SIG-M5 (cell line): ENCODE data around the gene SCN4A.

Experiments
- DNase-seq: peaks from one replicate; lab custom pipeline; 2025; lab: John Stamatoyannopoulos, UW

Gene SCN4A

DNA sequence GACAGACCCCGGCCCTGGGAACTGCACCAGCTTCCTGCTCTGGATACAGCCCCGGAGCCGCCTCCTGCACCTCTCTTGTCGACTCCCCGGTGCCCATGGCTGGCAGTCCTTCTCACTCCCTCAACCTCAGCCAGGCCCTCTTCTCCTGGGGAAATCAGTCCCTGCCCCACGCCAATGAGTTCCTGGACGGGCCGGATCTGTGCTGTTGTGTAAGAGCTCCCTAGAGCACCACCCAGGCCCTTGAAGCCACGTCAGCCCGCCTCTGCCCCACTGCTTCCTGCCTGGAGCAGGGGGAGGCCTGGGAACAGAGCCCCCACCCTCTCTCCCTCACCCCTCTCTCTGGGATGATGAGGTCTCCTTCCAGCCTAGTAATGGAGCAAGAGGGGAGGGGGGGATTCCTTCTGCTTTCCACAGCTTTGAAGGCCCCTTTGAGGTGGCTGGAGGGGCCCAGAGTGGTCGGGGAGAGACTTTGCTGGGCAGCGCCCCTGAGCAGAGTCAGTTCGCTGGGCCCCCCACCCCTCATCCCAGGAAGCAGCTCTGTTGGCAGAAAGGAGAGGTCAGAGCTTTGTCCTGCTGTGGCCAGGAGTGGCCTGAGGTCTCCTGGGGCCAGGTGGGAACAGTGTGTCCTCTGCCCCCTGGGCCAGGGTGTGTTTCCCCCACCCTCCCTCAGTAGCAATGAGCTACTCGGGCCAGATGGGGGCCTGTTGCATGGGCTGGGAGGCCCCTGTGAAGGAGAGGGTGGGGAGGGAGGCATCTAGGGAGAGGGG, 29.2 kb upstream of the SCN4A start:
- DNase-seq: no peak

DNA sequence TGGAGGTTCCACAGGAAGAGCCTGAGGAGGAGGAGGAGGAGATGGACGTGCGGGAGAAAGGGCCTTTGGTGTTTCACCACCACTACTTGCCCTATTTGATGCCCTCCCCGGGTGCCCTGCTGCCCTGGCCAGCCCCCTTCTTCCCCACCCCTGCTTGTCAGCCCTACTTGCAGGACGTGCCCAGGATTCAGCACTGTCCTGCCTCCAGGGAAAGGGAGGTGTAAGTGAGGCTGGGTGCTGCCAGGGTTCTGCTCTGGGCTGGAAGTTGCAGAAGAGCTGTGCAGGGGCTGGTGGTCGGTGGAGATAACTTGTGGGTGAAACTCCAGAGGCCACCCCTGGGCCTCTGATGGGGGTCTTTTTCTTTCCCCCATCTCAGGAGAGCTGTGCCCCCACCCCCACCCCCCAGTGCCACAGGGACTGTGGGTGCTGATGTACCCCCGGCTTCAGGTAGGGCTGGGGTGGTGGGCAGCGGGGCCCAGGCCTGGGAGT, 28.4 kb upstream of the SCN4A start:
- no peak for DNase-seq

DNA sequence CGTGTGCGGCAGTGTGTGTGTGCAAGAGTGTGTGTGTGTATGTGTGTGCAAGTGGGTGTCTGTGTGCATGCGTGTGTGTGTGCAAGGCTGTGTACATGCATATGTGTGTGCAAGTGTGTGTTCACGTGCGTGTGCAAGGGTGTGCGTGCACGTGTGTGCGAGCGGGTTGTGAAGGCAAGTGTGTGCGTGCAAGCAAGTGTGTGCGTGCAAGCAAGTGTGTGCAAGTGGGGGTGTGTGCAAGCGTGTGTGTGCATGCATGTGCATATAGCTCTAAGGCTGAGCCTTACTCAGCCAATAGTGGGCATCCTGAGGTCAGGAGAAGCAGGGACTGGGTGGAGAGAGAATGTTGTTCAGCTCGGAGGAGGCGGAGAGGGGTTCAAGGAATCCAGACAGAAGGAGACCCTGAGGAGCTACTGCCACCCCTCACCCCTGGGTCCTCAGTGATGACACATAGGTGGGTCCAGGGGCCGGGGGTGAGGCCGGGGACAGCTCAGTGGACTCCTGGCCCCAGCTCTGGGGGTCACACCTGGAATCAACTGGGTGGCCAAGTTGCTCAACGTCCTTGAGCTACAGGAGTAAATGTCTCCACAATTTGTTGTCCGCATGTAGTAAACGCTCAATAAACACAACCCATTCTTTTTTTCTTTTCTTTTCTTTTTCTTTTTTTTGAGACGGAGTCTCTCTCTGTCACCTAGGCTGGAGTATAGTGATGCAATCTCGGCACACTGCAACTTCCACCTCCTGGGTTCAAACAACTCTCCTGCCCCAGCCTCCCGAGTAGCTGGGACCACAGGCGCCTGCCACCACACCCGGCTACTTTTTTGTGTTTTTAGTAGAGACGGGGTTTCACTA, 27.2 kb upstream of the SCN4A start:
- DNase-seq: no peak

DNA sequence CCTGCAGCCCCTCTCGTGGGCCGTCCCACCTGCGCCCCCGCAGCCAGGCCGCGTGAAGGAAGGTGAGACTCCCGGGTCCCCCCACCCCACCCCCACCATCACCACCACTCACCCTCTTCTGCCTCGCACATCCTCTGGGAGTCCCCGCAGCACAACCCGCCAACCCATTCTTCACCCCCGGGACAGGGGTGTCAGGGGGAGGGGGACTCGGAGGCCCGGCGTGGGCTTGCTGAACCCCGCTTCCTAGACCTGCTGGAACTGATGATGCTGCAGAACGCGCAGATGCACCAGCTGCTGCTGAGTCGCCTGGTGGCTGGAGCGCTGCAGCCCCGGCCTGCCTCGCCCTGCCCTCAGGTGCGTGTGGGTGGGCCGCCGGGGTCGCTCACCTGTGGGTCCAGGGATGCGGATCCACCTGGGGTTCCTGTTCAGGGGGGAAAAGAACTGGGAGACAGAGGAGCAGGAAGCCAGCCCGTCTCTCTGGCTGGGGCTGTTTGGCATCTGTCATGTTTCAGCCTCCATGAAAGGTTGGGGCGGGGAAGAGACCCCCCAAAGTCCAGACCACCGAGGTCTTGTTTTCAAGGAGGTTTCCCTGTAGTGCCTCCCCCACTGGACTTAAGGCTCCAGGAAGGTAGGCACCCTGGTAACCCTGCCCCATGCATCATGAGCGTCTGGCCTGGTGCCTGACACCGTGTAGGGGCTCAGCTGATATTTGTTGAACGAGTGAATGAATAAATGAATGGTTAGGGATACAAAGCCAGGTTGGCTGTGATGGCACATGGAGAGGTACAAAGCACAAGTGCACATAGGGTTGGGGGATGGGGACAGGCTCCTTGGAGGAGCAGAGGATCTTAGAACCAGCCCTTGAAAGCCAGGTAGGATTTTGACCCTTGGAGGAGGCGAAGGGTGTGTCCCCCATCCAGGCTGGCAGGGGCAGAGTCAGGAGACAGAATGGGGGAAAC, 26.3 kb upstream of the SCN4A start:
- no peak for DNase-seq

DNA sequence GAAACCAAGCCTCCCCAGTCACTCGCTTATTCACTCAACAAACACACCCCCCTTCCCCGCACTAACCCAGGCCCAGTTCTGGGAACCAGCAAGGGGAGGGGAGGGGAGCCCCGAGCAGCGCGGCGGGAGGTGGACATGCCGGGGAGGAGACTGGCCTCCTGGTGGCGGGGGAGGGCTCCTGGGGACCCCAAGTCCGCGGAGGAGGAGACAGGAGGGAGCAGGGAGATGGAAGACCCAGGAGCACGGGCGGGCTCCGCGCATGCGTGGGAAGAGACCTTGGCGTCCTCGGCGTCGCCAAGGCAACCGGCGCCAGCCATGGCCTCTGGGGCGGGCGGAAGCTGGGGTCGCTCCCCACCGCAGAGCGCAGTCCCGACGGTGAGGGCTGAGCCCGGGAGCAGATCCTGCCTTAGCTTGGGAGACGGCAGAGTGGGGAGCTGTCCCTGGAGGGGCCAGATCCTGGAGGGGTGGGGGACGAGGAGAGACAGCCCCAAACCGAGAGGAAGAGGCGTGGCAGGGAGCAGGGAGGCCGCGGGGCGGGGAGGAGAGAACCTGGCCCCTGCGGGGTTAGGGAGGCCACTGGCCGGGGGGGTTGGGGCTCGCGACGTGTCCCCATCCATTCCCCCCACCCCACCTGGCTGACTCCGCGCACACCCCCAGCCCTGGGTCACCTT, 25.5 kb upstream of the SCN4A start, which contains the start of gene PRR29:
Gene PRR29 (plus strand): TSS at position 302 of the 671 bp plus-strand sequence. CDS start 14 bp downstream, at position 316.
- DNase-seq: no peak

DNA sequence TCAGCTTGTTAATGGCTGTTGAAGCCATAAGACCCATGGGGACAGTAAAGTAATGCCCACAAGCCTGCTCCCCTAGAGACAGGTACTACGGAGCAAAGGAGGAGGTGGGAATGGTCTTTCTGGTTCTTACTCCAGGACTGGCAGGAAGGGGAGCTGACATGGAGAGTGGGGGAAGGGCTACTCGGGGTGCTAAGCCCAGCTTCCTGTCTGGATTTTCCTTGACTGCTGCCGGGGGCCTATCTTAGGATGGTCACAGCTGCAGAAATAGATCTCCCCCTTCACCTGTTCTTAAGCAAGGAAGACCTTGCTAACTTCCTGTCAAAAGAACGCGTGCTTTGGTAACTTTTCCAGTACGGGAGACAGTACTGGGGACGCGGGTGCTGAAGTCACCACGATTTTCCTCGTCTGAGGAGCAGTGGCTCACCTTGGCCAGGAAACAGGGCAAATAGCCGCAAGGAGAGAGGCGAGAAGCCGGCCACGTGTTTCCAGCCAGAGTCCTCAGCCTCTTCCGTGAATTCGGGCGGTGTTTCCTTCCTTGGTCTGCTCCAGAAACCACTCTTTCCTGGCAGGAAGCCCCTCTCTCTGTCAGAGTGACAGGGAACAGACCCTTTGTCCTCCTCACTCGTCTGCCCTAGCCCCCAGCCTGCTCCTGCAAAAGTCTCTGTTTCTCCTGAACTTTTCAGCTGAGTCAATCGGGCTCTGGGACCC, 24.8 kb upstream of the SCN4A start:
- no peak for DNase-seq

DNA sequence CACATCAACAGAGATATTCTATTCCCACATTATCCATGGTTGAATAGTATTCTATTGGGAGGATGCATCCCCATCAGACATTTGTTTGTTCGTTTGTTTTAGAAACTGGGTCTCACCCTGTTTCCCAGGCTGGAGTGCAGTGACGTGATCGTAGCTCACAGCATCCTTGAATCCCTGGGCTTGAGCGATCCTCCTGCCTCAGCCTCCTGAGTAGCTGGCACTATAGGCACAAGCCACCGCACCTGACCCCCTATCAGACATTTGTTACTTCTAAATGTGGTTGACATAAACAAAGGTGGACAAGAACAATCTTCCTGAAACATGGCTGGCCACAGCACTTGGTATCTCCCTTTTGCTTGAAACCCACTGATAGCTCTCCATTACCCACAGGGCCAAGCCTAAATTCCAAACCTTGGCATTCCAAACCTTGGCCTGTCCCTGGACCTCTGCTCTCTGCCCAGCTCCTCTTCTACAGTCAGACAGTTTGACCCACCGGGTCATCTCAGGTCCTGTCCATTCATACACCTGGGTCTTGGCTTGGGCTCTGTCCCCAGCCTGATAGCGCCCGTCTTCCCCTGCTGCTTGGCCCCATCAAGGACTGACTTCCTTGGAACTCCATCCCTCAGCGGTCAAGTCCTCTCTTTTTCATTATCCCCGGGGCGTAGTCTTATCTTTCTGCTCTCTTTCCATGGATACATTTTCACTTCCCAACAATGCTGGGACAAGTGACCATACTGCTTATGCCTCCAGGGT, 23.9 kb upstream of the SCN4A start:
- DNase-seq: no peak

DNA sequence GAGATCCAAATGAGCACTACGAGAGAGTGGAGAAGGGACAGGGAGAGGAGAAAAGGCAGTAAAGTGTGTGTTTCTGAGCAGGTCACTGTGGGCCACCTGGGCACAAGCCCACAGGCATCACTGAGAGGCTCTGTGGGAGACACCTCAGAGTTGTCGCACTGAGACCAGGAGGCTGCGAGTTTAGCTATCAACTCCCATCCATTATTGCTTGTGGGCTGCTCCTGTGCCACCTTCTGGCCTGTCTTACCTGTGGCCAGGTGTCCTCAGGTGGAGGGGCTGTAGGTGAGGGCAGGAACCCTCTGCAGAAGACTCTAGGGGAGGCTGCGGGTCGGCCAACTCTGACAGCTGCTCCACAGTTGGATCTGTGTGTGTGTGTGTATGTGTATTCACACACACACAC, 22.9 kb upstream of the SCN4A start:
- no peak for DNase-seq

DNA sequence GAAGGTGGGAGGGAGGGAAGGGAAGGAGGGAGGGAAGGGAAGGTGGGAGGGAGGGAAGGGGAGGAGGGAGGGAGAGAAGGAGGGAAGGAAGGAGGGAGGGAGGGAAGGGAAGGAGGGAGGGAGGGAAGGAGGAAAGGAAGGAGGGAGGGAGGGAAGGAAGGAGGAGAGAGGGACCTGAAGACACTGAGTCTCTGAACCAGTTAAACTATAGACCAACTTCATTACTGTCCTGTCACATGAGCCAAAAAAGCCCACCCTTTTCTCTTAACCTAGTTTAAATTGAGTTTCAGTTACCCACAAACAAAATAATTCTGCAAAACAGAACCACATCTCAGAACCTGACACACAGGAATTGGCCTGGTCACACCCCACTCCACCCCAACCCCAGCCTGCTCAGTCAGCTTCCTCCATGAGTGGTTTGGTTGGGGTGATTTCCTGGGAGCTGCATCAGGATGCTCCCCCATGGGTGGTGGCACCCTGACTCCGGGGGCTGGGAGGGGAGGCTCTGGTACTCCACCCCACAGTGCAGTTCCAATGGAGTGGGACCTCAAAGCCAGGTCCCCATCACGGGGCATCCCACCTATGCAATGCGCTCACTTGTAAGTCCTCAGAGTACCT, 20.8 kb upstream of the SCN4A start:
- no peak for DNase-seq

DNA sequence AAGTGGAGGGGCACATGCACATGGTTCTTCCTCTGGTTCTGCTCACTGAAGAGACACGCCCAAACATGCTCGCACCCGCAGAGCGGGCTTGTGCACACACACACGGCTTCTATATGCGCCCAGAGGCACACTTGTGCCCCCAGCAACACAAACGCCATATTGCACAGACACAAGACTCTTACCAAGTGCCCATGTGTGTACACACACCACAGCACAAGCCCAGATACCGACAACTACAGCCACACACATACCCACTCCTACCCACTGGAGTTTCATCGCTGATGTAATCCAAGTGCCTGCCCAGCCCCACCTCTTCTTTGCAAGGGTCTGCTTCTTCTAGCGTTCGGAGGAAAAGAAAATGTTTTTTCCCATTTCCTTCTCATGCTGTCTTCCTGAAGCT, 18.9 kb upstream of the SCN4A start:
- DNase-seq: no peak

DNA sequence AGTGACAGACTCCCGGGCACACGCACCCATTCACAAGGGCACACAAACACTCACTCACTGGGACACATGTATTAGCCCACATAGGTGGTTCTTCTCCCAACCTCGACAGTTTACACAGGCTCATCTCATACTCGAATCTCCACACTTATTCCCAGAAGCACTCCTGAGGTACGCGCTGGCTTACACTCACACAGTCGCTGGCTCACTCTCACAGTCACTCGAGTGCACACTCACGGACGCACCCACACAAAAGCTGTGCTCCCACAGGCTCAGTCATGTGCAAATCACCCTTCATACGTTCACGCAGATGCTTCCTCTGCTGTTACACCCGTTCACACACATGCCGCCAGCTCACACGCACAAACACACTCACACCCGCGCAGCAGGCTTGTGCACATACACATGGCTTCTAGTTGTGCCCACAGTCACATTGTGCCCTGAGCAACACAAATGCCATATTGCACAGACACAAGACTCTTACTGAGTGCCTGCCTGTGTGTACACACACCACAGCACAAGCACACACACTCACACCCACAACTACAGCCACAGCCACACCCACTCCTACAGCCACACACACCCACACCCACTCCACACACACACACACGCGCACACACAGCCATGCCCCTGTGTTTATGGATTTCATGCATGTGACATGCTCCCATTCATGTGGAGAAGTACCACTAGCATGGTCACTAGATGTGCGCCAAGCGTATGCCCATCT, 17.1 kb upstream of the SCN4A start:
- no peak for DNase-seq

DNA sequence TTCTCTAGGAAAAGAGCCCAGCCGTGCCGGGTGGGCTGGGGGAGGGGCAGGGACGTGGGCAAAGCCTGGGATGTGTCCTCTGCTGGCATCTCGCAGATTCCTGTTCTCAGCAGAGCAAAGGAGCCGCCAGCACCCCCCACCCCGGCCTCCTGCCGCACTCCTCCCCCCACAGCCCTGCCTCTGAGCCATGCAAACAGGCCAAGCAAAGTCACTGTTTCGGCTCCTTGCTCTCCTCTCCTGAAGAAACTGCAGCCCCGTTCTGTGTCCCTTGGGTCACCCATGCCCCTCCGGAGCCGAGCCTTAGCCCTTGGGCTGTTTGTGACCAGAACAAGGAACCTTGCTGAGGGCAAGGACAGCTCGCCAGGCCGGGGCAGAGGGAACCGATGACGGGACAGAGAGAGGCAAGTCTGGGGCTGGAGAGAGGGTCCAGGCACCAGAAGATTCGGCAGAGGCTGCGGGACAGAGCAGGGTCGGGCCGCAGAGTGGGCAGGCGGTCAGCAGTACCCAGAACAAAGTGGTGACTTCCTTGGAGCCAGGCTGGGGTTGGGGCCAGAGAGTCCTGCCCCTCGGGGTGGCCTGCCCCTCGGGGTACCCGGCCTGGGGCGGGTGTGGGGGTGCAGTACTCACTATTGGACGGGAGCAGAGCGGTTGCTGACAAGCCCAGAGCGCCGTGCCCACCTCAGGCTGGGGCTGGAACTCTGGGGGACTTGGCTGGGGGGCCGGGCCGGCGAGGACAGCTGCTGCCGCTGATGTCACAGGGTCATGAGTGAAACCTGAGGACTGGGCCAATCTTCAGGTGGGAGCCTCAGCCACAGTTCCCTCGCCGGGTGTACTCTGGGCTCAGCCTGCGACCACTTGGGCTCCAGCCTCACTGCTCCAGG, 16.3 kb upstream of the SCN4A start:
- DNase-seq: no peak

DNA sequence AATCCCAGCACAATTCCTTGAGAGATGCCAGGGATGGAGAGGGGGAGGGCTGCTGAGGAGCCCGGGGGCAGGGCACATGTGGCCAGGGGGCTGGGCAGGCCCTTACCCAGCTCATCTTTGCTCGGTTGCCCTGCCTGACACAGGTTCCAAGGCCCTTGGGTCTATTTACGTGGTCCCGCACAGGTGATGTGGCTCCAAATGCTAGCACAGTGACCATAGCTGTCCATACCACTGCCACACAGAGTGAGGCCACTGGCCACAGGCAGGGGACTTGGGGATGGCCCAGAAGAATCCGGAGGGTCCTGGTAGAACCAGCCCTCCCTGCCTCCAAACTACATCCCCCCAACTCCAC, 15.4 kb upstream of the SCN4A start:
- DNase-seq: no peak

DNA sequence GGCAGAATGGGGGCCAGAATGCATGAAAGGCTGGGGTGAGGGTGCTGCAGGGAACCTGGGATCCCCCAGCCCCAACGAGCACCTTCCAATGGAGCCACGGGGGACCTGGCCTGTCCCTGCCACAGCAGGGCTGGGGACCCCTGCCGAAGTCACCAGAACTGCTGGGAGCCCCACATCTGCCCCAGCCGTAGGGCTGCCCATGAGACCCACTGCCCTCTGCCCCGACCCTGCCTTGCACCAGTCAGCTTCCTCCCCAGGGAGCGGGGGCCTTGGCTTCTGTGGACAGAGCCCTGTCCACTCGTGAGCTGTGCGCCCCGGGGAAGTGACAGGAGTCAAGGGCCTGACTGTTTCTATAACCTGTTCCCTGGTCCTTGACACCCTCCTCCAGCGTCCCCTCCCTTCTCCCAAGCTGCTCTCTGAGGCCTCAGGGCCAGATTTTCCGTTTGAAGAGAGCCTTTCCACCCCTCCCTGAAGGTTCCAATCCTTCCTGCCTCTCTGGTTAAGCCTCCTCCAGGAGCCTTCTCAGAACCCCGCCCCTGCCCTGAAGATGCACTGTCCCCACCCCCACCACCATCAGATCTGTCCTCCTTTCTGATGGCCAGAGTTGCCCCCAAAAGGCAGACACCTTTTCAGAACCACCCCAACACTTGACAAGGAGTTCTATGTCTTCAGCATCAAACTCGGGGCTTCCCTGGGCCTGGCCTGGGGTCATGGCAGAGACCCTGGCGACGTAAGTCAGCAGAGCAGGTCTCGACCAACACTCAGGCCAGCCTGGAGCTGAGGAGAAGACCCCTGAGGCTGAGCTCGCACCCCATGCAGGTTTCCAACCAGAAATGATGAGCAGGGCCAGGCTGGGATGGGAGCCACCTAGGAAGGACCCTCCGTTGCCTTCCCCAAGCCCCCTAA, 14.8 kb upstream of the SCN4A start:
- no peak for DNase-seq

DNA sequence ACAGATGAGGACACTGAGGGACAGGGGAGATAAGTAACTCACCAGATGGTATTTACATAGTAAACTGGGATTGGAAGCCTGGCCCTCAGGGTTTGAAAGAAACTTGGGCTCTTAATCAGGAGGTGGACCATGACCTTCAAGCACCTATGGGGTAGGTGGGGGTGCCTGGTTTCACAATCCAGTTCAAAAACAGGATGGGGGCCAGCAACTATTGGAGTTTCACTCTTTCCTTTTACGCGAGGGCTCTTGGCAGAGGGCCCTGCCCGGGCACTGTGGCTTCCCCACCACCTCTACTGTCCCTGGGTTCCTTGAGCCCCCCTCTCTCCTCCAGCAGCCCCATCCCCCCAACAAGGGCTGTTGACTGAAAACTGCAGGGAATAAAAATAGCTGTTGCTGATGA, 14.1 kb upstream of the SCN4A start:
- DNase-seq: no peak

DNA sequence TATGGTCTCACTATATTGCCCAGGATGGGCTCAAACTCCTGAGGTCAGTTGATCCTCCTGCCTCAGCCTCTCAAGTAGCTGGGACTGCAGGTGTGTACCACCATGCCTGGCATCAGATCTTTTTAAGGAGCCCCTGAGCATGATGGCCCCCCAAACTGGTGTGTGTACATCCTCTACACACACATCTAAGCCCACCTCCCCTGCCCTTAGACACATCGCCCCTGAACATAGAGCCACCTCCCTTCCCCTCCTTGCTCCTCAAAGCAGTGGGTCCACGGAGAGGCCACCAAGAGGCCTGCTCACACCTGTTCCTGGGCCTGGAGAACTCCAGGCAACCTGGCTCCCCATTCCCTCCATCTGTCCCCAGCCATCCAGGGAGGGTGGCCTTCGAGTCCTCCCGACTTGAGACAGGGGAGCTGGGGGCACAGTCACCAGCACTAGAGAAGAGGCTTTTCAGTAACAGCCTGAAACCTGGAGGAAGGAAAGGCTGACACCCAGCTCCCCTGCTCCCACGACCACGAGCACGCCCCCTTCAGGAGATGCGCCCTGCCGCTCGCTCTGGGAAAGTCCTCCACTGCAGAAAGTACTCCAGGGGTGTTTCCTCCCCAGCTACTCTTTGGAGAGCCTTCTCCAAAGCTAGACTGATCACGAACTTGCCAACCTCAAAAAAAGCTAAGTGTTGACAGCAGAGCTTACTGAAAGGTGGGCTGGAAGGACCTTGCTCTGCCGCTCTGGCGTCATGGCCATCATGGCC, 12.8 kb upstream of the SCN4A start:
- DNase-seq: no peak
